GM18498 (cell line): ENCODE measurements around the gene TBC1D19.

Experiments
- ATAC-seq: cut with Tn5 transposase; IDR thresholded peaks from one replicate; pipeline ENCODE4 v1.9.1; 2021; ENCODE audit warnings: mild to moderate bottlenecking, moderate library complexity; ENCODE audit not compliant: unreplicated experiment

TBC1D19 gene

DNA sequence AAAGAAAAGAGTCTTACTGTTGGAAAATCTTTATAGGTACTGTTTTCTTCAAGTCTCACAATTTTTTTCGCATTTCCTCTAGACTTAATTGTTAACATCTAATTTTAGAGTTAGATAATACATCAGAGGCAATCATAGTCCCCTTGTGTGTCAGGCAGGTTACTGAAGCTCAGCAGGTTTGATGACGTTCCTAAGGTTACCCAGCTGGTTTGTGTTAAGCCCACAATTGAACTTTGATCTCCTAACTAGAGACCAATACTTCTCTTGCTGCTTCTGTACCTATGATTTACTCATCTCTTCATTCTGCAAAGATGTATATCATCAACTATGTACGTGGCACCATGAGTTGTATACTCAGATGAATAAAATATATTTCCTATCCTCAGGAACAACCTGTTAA lies 145.1 kb downstream of the TBC1D19 start:
- ATAC-seq: no peak

DNA sequence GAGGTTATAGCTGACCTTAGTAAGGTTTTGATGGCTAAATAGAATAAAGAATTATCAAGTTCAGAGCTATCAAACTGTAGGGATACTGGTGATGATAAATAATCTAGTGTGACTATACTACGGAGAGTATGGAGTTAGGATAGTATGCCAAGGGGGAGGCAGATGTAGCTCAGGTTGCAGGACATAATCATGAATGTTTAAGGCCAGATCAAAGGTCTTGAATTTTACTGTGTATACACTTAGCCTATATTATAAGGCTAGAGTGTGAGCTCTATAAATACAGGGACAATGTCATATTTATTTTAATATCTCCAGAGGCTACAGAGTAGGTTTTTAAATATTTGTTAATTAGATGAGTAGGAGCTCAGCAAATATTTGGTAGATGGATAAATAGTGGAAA lies 145.7 kb downstream of the TBC1D19 start:
- ATAC-seq: no peak

DNA sequence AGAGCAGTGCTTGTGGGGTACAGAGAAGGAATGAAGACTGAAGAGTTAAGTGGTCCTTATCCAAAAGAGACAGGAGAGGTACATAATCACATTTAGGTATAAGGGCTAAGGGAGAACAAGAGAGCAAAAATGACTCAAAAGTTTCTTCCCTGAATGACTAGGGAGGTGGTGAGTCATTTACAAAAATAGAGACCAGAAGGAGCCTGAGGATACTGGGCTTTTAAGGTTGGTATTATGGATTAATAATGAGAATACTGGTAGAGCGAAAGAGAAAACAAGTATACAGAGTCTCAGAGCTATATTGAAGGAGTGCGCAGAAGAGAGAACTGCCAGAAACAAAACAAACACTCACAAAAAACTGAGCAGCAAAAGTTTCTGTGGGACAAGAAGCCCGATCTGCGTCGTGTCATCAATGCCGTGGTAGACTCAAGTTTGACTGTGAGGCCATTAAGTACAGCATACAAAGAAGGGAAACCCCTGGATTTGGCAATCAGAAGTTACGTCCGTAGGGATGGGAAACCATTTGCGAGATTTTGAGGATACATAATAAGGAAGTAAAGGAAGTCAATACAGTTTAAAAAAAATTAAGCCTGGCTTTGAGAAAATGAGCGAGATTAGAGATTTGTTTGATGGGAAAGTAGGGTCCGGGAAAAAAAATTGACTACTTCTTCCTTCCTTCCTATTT lies 147.6 kb downstream of the TBC1D19 start:
- ATAC-seq: peak; percentile 85

DNA sequence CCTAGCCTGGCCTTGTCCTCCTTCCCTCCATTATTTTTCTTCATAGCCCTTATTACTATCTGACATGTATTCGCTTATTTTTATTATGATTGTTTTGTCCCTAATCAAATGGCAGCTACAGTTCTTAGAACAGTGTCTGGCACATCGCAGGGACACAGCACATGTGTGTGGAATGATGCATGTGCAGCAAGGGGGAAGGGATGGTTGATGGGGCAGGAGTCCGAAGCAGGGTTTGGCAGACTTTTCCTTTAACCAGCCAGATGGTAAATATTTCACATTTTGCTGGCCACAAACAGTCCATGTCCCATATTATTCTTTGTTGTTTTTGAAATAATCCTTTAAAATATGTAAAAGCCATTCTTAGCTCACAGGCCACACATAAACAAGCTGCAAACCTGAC lies 148.5 kb downstream of the TBC1D19 start:
- no peak for ATAC-seq

DNA sequence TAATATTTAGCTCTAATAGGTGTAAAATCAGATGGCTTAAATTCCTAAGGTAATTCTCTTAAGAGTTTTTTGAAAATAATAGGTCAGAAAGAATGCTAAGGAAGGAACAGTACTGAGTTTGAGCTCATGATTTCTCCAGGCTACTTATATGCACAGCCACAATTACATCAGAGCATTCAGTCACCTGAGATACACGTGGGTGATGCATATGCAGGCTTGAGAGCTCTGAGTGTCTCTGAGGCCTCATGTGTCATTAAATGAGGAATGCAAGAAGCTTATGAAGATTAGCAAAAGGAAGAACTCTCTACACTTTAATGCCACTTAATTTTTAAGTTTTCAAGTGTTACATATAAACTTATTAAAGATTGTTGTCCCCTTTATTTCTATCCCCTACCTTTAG lies 152.7 kb downstream of the TBC1D19 start:
- no peak for ATAC-seq

DNA sequence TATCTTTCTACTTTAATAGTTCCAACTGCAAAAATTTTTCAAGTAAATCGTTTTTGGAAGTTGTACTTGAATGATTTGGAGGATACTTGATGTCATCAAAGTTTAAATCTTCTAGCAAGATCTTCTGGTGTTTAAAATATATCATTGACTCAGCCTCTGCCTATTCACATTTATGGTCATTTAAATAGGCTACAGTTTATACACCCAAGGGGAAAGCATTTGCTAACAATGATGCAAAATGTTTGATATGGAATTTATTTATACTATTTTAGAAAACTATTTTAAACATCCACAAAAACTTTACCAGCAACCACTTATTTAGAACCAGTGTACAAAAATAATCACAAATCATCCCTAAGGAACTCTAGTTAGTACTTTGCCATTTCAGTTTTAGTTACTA lies 153.5 kb downstream of the TBC1D19 start:
- no peak for ATAC-seq

DNA sequence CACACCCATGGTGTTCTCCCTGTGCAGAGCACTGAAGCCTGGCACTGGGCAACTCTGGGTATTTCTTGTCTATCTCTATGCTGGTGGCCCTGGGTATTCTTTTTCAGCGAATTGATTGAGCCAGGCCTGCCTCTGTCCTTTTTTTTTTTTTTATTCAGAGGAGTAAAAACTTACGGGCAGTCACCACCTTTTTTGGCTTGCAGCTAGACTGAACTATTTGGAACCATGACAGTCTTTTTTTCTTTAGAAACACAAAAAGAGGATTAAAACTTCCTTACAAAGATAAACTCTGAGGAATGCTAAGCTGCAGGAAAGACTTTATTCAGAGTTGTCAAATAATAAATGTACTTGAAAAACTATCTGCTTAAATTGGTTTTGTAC lies 157.6 kb downstream of the TBC1D19 start:
- no peak for ATAC-seq

DNA sequence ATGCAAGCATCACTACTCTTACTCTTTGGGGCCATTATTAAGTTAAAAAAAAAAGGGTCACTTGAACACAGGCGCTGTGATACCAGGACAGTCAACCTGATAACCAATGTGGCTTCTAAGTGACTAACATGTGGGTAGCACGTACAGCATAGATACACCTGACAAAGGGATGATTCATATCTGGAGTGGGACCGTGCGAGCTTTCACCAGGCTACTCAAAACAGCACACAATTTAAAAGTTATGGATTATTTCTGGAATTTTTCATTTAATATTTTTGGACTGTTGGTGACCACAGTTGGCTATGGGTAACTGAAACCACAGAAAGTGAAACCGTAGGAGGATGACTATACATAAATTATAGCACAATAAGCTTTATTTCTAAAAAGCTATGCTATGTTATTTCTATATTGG lies 162.9 kb downstream of the TBC1D19 start:
- peak; percentile 98 for ATAC-seq

DNA sequence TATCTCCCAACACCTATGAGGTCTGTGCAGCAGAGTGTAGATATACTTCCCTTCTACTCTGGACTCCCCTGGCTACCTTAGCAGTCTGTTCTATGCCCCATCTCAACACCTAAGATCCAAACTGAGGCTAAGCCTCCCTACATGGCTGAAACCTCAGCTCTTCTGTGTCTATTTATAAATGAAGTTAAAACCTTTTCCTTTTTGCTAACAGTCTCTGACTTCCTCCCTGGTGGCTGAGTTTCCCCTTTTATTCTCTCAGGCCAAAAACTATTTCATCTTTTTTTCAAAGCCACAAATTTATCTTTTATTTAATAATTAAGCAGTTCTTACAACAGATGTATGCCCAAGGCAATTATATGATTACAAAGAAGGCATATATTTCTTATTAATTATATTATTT lies 164.9 kb downstream of the TBC1D19 start:
- no peak for ATAC-seq

DNA sequence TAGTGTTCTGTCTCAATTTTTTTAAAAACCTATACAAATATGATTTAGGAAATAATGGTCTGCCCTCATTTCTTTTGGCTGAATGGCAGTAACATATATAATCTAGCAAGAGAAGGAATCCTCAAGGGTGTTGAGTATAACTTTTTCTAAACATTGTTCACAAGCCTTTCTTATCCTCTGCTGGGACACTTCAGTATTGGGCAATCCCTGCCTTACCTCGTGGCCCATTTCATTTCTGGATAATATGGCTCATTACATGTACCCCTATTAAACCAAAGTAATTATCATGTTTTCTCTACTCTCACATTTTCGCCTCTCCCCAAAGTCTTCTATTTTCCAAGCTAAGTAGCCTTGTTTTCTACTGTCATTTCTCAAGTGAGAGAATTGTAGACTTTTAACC lies 166.0 kb downstream of the TBC1D19 start:
- no peak for ATAC-seq

DNA sequence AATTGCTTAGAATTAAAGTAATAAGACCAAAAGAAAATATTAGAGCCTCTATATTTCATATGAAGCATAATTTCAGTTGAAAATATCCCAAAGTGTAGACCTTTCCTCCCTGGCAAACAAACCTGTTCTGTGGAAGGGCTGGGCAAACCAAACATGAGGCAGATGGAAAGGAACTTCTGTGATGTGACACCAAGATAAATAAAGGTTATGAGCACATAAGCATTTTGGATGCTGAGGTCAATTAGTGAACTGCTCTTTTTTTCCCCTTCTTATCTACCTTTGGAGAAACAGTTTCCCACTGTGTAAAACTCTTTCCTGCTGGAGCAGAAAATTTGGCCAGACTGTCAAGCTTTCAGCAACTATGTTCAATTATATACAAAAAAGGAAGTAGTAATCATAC lies 167.1 kb downstream of the TBC1D19 start:
- ATAC-seq: no peak

DNA sequence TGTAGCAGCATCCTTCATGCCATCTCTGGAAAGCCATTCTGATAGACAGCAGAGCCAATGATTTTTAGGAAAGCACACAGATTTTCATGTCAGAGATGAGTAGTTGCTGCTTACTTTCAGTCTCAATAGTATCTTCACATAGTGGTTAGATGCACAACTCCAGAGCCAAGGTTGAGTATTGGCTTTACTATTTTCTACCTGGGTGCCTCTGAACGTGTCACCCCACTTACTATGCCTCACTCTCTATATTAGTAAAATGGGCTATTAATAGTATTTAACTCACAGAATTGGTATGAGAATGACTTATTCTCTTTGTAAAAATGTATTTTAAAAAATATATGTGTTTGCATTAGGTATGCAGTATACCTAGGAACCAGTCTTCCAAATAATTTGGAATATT lies 168.0 kb downstream of the TBC1D19 start:
- ATAC-seq: peak; percentile 86

DNA sequence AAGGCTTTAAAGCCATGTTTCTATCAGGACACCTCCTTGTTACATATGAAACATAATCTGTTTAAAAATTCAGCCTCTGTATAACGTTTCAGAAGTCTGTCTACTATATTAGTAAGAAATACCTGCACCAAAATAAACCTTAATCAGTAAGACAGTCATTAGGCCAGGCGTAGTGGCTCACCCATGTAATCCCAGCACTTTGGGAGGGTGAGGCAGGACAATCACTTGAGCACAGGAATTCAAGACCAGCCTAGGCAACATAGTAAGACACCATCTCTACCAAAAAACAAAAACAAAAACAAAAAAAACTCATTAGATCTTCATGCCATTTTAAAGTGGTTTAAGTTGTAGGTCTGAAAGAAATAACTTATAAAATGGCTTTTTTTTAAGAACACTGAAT lies 169.3 kb downstream of the TBC1D19 start:
- ATAC-seq: no peak

DNA sequence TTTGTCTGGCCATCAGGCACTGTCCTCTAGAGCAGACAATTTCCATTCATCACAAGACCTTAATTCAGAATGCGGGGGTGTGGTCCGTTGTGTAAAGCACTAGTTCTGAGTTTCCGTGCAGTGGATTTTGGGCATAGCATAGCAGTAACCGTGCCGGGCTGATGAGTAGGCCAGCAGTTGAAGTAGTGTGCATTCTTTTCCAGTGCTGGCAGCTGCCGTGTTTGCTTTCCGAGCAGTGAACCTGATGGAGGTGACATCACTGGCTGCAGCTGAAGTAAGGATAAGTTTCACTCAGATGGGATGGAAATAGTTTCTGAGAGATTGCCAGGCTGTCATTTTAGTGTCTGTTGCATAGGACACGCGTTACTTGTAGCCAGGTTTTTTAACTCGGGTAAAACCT lies 169.7 kb downstream of the TBC1D19 start:
- ATAC-seq: no peak

DNA sequence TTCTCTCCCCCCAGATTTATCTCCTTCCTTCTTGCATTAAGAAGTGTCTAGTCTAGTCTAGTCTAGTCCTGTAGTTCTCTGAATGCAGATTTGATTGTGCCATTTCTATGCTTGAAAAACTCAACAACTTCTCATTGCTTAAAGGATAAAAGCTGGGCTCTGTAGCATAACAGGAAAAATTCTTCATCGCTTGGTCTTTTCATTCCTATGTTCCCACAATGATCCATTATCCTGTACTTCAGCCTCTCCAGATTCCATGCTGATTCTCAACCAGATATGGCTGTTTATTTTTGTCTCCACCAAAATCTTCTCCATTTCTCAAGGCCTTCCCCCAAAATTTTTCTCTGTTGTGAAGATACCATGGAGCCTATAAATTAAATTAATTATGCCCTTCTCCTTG lies 173.9 kb downstream of the TBC1D19 start:
- no peak for ATAC-seq

DNA sequence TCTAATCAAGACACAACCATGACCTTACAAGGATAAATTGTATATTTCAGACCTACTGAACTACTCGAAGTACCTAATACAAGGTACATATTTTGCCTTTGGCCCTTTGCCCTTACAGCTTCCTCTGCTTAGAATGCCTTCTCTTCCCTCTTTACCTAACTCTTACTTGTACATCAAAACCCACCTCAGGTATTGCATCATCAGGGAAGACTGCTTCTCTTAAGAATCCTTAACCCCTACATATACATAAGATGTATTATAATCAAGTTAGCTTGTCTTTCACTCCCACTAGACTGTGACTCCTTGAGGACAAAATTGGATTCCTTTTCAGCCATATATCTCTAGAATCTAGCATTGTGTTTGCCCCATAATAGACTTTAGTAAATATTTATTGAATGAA lies 175.0 kb downstream of the TBC1D19 start:
- ATAC-seq: no peak

DNA sequence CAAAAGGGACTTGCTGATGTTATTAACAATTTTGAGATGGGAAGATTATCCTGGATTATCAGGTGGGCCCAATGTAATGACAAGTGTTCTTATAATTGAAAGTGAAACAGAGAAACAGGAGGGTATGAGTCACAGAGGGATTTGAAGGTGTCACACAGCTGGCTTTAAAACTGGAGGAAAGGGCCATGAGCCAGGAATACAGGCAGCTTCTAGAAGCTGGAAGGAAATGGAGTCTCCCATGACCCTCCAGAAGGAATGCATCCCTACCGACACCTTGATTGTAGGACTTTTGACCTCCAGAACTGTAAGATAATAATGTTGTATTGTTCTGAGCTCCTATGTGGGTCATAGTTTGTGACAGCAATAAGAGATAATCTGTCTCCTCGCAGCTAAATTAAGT lies 178.8 kb downstream of the TBC1D19 start:
- peak; percentile 41 for ATAC-seq

DNA sequence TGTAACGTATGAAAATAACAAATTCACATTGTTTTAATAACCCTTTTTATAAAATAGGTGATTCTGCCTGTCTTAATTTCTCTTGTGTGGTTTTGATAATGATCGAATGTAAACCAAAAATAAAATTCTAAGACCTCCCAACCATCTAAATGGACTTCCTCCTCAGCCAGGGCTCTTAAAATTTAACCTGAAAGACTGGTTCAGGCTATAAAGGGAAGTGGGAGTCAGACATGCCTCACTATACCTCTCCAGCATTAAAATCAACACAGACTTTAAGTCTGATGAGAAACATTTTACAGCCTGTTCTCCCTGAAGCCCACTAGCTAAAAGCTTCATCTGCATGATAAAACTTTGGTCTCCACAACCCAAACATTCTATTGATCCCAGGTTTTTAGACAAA lies 179.2 kb downstream of the TBC1D19 start:
- ATAC-seq: no peak

DNA sequence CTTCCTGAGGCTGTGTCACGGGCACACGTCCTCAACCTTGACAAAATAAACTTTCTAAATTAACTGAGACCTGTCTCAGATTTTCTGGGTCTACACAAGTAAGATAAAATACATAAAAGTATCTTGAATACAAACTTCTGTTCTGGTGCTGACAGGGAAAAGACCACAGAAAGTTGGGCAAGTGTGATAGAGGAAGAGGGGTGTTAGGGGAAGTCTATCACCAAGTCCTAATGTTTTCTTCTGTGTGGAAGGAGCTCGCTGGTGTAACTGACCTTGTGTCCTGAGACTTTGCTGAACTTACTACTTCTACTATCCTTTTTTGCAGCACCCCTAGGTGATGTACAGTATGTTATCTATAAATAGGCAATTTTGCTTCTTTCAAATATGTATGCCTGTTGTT lies 179.8 kb downstream of the TBC1D19 start:
- no peak for ATAC-seq

DNA sequence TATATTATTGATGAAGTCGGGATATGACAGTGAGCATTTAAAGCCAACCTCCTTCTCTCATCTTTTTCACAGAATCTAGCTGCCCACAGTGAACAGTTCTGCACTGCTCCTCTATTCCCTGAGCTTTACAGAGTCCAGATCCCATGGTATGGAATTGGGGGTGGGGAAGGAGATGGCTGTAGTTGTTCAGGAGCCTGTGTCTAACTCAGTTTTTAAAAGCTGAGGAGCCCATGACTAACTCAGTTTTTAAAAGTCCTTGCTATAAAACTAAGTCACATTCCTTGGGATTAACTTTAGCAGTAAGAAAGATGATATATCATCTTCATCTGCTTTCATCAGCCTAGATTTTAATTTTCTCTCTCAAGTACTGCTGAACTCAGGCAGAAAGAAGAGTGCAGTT lies 180.3 kb downstream of the TBC1D19 start:
- ATAC-seq: no peak

DNA sequence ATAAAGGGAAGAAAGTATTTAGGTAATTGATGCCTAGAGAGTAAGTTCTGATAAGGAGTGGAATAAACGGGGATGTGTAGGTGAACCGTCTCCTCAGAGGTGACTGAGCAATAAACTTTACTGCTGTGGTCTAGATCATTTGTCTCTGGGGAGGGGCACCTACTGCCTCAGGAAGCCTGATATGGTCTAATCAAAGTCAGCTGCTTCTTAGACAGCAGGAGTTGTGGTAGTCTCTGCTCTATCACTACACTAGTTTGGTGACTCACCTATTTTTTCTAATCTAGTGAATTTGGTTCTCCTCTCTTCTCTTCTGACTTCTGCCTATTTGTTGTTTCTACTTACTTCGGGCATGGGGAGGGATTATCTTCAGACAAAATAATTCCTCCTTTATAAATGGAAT lies 181.6 kb downstream of the TBC1D19 start:
- ATAC-seq: no peak

DNA sequence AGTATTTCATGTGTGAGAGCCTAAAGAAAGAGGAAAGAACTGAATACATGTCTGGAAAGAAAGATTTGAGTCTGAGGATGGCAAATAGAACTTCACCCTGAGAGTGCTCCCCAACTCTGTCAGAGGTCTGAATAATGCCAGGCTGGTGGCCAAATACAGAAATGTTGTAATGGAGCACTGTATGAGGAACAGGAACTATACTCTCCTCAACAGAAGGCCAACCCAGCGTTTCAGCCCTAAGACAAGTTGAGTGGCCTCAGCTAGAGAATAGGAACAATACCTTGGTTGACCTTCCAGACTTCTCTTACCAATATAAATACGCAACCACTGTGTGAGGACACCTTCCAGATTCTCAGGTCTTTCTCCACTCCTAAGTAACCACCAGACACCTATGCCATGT lies 182.3 kb downstream of the TBC1D19 start:
- ATAC-seq: no peak

DNA sequence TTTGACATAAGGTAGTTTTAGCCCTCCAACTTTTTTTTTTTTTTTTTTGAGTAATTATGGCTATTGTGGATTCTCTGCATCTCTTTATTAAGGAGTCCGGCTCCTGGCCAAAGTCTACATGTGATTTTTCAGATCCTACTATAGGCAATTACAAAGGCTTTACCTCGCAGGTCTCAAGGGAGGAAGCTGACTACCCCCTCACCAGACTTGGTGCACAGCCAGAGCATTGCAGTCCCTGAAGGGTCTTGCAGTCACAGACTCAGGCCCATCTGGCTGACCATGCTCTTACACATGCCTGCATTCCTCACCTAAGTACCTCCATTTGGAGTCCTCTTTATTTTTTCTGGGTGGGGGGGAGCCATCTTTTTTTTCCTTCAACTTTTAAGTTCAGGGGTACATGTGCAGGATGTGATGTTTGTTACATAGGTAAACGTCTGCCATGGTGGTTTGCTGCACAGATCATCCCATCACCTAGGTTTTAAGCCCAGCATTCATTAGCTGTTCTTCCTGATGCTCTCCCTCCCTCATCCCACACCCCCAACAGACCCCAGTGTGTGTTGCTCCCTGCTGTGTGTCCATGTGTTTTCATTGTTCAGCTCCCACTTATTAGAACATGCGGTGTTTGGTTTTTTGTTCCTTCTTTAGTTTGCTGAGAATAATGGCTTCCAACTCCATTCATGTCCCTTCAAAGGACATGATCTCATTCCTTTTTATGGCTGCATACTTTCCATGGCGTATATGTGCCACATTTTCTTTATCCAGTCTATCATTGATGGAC lies 188.4 kb downstream of the TBC1D19 start:
- ATAC-seq: no peak
